Lung (tissue), 12 donors: ENCODE measurements around the gene ERRFI1. TPM values are rescaled to one million over a fixed set of nuclear protein-coding genes. Genes with fewer than 3 reads are reported as not detected.
A peak's percentile ranks its signal among the peaks of the same experiment; 100 is the strongest.

Experiments
- ATAC-seq: fragments of 200-7000 bp; cut with Tn5 transposase; one replicate; pipeline ENCODE4 v1.9.1; 2020; ENCODE audit warnings: moderate number of reproducible peaks; ENCODE audit not compliant: insufficient read depth, low FRiP score
- DNase-seq, 3 donors: peaks; one replicate each; pipeline ENCODE4 v3.0.0-alpha.2; 2013 to 2017
- H3K27ac ChIP-seq, 2 donors: one replicate each; pipeline ENCODE4 v1.5.1; 2013; ENCODE audit warnings: mild to moderate bottlenecking in 2 of 2, moderate library complexity in 2 of 2, control low read depth in 1 of 2, inconsistent platforms in 1 of 2, low read depth in 1 of 2, low read length in 1 of 2
- H3K27me3 ChIP-seq, 3 donors: one replicate each; pipeline ENCODE4 v1.5.1; 2013; ENCODE audit warnings: low read length in 2 of 3; ENCODE audit not compliant: control insufficient read depth in 3 of 3, insufficient read depth in 3 of 3
- H3K36me3 ChIP-seq, 4 donors: one replicate each; pipeline ENCODE4 v1.5.1; 2013; ENCODE audit warnings: low read length in 4 of 4, mild to moderate bottlenecking in 1 of 4, moderate library complexity in 1 of 4; ENCODE audit not compliant: control insufficient read depth in 4 of 4, insufficient read depth in 4 of 4
- H3K4me1 ChIP-seq, 5 donors: one replicate each; pipeline ENCODE4 v1.5.1; 2013; ENCODE audit warnings: low read length in 5 of 5, mild to moderate bottlenecking in 2 of 5, moderate library complexity in 1 of 5; ENCODE audit not compliant: control insufficient read depth in 5 of 5, insufficient read depth in 5 of 5
- H3K4me3 ChIP-seq: one replicate; pipeline ENCODE4 v1.5.1; 2013; ENCODE audit warnings: mild to moderate bottlenecking, control low read depth, moderate library complexity
- H3K9ac ChIP-seq, 2 donors: one replicate each; pipeline ENCODE4 v1.5.1; 2013; ENCODE audit warnings: low read length in 2 of 2, control low read depth in 1 of 2; ENCODE audit not compliant: insufficient read depth in 1 of 2
- H3K9me3 ChIP-seq, 4 donors: one replicate each; pipeline ENCODE4 v1.5.1; 2013; ENCODE audit warnings: low read length in 3 of 4, mild to moderate bottlenecking in 1 of 4, moderate library complexity in 1 of 4; ENCODE audit not compliant: control insufficient read depth in 4 of 4, insufficient read depth in 3 of 4
- WGBS, 2 donors: extraction: QIAGEN DNeasy Blood & Tissue Kit; methylation state at CpG; one replicate each; pipeline ENCODE4 v1.1.7; 2013; 5-methylcytosine and 5-hydroxymethylcytosine counted together
- polyA plus RNA-seq, 2 donors: library from polyadenylated mRNA; stranded (reverse); fragments of 200-250 nt; gene quantifications; one replicate each; pipeline ENCODE4 v1.2.1, GENCODE V29; 2013
- total RNA-seq, 2 donors: library from RNA; depleted of rRNA in 1 of 2; stranded (reverse); fragments of >200 nt in 1 of 2; gene quantifications; one replicate each; pipeline ENCODE4 v1.2.1, GENCODE V29; 2014 to 2021
- TF ChIP-seq, protein P1 (sequence below): IDR thresholded peaks from 2 replicates; pipeline ENCODE4 v1.5.1; 2012; ENCODE audit warnings: mild to moderate bottlenecking; ENCODE audit errors: control extremely low read depth, extremely low read depth
- donor health status: control.
- donor health status: control.
- donor health status: Bipolar disorder and iron deficiency.
- donor health status: healthy.
- donor health status: DM: yes; HTN: yes; CAD: no.

Gene ERRFI1
- total and polyA plus RNA-seq, 4 donors = 26.5 to 89.2 (median 61.4) TPM

DNA sequence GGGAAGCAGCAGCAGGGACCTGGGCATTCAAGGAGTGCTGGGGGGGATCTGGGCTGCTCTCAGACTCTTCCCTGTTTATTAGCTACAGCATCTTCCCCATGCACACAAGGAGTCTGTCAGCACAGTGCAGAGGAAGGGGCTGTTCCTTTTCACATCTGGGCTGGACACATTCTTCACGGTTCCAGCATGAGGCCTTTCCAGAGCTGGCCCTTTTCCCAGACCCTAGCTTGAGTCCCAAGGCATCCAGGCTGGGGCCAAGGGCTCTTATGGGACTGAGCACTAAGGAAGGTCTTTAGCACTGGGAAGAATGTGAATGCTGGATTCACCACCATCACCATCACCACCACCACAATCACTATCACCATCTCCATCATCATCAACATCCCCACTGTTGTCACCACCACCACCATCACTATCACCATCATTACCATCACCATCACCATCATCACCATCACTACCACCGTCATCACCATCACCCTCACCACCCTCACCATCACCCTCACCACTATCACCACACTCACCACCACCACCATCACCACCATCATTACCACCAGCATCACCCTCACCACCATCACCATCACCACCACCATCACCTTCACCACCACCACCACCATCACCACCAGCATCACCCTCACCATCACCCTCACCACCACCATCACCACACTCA is 36.2 kb downstream of the ERRFI1 start:
- Histone ChIP-seq H3K4me1 (peaks cover 0 to 2% (median 0%) of the 10 kb centered on the region in 5 donors), H3K9me3 (peaks cover 0 to 2% (median 0%) of the 10 kb centered on the region in 4 donors), H3K9ac (no peak overlapping the region), H3K4me3 (no peak overlapping the region), H3K27me3 (no peaks in the 10 kb centered on the region), H3K27ac (peak overlapping the region in 1 of 2 donors; percentile 8), H3K36me3 (peaks cover 11 to 20% (median 16%) of the 10 kb centered on the region in 4 donors)
- ATAC-seq (no peak), DNase-seq (peak in 1 of 3 donors; percentile 24)
- 60 to 75% methylated on average over 2 of the region's 2 CpGs for WGBS, 2 donors
- TF ChIP-seq, protein P1, sequence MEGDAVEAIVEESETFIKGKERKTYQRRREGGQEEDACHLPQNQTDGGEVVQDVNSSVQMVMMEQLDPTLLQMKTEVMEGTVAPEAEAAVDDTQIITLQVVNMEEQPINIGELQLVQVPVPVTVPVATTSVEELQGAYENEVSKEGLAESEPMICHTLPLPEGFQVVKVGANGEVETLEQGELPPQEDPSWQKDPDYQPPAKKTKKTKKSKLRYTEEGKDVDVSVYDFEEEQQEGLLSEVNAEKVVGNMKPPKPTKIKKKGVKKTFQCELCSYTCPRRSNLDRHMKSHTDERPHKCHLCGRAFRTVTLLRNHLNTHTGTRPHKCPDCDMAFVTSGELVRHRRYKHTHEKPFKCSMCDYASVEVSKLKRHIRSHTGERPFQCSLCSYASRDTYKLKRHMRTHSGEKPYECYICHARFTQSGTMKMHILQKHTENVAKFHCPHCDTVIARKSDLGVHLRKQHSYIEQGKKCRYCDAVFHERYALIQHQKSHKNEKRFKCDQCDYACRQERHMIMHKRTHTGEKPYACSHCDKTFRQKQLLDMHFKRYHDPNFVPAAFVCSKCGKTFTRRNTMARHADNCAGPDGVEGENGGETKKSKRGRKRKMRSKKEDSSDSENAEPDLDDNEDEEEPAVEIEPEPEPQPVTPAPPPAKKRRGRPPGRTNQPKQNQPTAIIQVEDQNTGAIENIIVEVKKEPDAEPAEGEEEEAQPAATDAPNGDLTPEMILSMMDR = no peak

DNA sequence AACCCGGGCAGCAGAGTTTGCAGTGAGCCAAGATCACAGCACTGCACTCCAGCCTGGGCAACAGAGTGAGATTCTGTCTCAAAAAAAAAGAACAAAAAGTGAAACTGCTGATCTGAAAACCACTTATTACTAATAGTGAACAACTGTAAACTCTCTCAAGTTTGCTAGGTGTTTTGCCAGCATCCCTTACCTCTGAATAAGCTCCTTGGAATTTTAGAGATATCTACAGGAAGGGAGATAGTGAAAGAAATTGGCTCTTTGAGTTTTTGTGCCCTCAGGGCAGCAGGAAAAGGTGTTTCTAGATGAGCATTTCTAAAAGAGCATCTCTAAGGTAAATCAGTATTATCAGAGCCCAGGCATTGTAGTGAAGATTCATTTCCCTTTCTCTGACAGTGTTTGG is 37.5 kb downstream of the ERRFI1 start:
- Histone ChIP-seq H3K27me3 (no peaks in the 10 kb centered on the region), H3K36me3 (peaks cover 13 to 30% (median 23%) of the 10 kb centered on the region in 4 donors), H3K9ac (no peak overlapping the region), H3K4me1 (peaks cover 0 to 2% (median 0%) of the 10 kb centered on the region in 5 donors), H3K9me3 (peaks cover 0 to 2% (median 0%) of the 10 kb centered on the region in 4 donors), H3K27ac (no peak overlapping the region), H3K4me3 (no peak overlapping the region)
- TF ChIP-seq, protein P1 = no peak
- ATAC-seq (no peak), DNase-seq (no peak)
- 81% methylated on average over 1 of the region's 1 CpG for WGBS, 2 donors

DNA sequence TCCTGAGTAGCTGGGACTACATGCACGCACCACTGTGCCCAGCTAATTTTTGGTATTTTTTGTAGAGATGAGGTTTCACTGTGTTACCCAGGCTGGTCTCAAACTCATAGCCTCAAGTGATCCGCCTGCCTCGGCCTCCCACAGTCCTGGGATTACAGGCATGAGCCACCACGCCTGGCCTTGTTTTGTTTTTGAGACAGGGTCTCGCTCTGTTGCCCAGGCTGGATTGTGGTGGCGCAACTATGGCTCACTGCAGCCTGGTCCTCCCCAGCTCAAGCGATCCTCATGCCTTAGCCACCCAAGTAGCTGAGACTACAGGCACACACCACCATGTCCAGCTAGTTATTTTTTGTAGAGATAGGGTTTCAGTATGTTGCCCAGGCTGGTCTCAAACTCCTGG is 38.6 kb downstream of the ERRFI1 start:
- no peaks in the 10 kb centered on the region for H3K27me3 ChIP-seq
- DNase-seq = no peak
- no peak overlapping the region for H3K9ac ChIP-seq
- H3K9me3 ChIP-seq = peaks cover 0 to 2% (median 0%) of the 10 kb centered on the region in 4 donors
- 90 to 96% methylated on average over 7 of the region's 7 CpGs for WGBS, 2 donors
- peaks cover 13 to 37% (median 30%) of the 10 kb centered on the region in 4 donors for H3K36me3 ChIP-seq
- peaks cover 0 to 2% (median 0%) of the 10 kb centered on the region in 5 donors for H3K4me1 ChIP-seq
- H3K27ac ChIP-seq = no peak overlapping the region
- ATAC-seq = no peak
- TF ChIP-seq, protein P1 = no peak
- no peak overlapping the region for H3K4me3 ChIP-seq
